ENCODE results near the gene VWA5A.

- TF ChIP-seq E2F8 (IDR thresholded peaks at IDR 0.05; ENCODE audit: low read depth, partially characterized antibody): no peak
- TF ChIP-seq EP300 (IDR thresholded peaks at IDR 0.05; ENCODE audit: borderline replicate concordance in 1 of 2, control insufficient read depth in 1 of 2, low read depth in 2 of 2, low read length in 2 of 2): no peak
- TF ChIP-seq HDAC2 (IDR thresholded peaks at IDR 0.05): no peak
- no peak for TF ChIP-seq CTCF (IDR thresholded peaks at IDR 0.05 in 2 of 3, conservative IDR thresholded peaks at IDR 0.05 in 1 of 3; ENCODE audit: control insufficient read depth in 2 of 3, extremely low read depth in 1 of 3, insufficient read depth in 1 of 3, low read depth in 3 of 3, low read length in 3 of 3)
- no peak for TF ChIP-seq EZH2 (IDR thresholded peaks at IDR 0.05; ENCODE audit: borderline replicate concordance, control insufficient read depth, low read depth, low read length)
Measured at GRCh38 chr11:124119103-124119502, 3.9 kb downstream of the VWA5A start.
